Stimulated activated CD4-positive, alpha-beta T cell treated with anti-CD3 and anti-CD28 coated beads, Interleukin-1b, Interleukin-23, amount 100 ng/mL, for 1 hour (primary cell): ENCODE results near the gene FBXO9.

Experiments
- DNase-seq, 2 donors: peaks; one replicate each; pipeline ENCODE4 v3.0.0-alpha.2; 2020; ENCODE audit warnings: low read depth in 2 of 2

The FBXO9 gene

GRCh38 chr6:53095270-53095669 is 30.1 kb downstream of the FBXO9 start:
- no peak for DNase-seq

- DNase-seq, result no peak
These were observed 30.5 kb downstream of the FBXO9 start for GRCh38 chr6:53095716-53096115.

GRCh38 chr6:53100561-53100960 is 35.4 kb downstream of the FBXO9 start:
- no peak for DNase-seq

- DNase-seq, result no peak
These were observed 35.8 kb downstream of the FBXO9 start for GRCh38 chr6:53101006-53101405.

GRCh38 chr6:53103993-53104675 is 38.9 kb downstream of the FBXO9 start:
- DNase-seq, result no peak

GRCh38 chr6:53104916-53105315 is 39.7 kb downstream of the FBXO9 start:
- no peak for DNase-seq

GRCh38 chr6:53107091-53107490 is 41.9 kb downstream of the FBXO9 start:
- DNase-seq, result no peak

- DNase-seq, result no peak
These were observed 44.4 kb downstream of the FBXO9 start for GRCh38 chr6:53109612-53110011.

GRCh38 chr6:53111865-53112264 is 46.7 kb downstream of the FBXO9 start:
- no peak for DNase-seq

GRCh38 chr6:53112404-53112803 is 47.2 kb downstream of the FBXO9 start:
- no peak for DNase-seq

- DNase-seq, result no peak
These were observed 47.7 kb downstream of the FBXO9 start for GRCh38 chr6:53112871-53113270.

- DNase-seq, result no peak
These were observed 48.5 kb downstream of the FBXO9 start for GRCh38 chr6:53113742-53114141.

- DNase-seq, result no peak
These were observed 49.9 kb downstream of the FBXO9 start for GRCh38 chr6:53115113-53115512.

- DNase-seq, result no peak
These were observed 50.5 kb downstream of the FBXO9 start for GRCh38 chr6:53115741-53116140.

GRCh38 chr6:53119349-53119748 is 54.1 kb downstream of the FBXO9 start:
- DNase-seq, result no peak

- no peak for DNase-seq
These were observed 54.7 kb downstream of the FBXO9 start for GRCh38 chr6:53119772-53120409.

- no peak for DNase-seq
These were observed 59.1 kb downstream of the FBXO9 start for GRCh38 chr6:53124131-53124800.

- no peak for DNase-seq
These were observed 60.1 kb downstream of the FBXO9 start for GRCh38 chr6:53125276-53125675.

GRCh38 chr6:53128842-53129241 is 63.6 kb downstream of the FBXO9 start:
- no peak for DNase-seq

GRCh38 chr6:53130569-53131290 is 65.5 kb downstream of the FBXO9 start:
- no peak for DNase-seq

GRCh38 chr6:53133961-53134360 is 68.8 kb downstream of the FBXO9 start:
- no peak for DNase-seq

GRCh38 chr6:53134601-53135235 is 69.5 kb downstream of the FBXO9 start:
- no peak for DNase-seq
